GM18505 (cell line): ENCODE results near the gene NXN.
"Not testable (repeated sequence)": the region's sequence is repeated elsewhere in the genome, so short reads cannot be mapped to it uniquely, and the experiment has no call there.

Source experiments
- ATAC-seq: cut with Tn5 transposase; IDR thresholded peaks from one replicate; pipeline ENCODE4 v1.9.1; 2021; ENCODE audit not compliant: unreplicated experiment
- POLR2A ChIP-seq: IDR thresholded peaks from 4 replicates; pipeline ENCODE4 v1.6.1; 2011; ENCODE audit warnings: borderline replicate concordance; ENCODE audit not compliant: insufficient read depth, insufficient read length; ENCODE audit errors: extremely low read depth

NXN gene

DNA sequence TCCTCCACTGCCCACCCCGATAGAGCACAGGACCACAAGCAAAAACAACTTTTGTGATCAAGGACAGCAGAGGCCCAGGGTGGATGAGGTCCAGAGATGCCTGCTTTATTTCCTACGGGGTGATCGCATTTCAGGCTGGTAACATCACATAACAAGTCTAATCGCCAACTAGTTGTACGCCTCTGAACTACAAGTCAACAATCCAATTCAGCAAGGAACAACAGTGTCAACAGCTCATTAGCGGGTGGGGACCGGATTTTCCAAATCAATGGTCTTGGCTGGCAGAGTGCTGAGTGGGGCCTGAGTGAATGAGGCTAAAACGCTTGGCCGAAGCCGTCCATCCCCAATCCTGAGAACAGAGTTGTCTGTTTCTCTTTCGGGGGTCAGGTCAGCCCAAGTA, 180.3 kb downstream of the NXN start:
- no peak for TF ChIP-seq POLR2A
- ATAC-seq: no peak

DNA sequence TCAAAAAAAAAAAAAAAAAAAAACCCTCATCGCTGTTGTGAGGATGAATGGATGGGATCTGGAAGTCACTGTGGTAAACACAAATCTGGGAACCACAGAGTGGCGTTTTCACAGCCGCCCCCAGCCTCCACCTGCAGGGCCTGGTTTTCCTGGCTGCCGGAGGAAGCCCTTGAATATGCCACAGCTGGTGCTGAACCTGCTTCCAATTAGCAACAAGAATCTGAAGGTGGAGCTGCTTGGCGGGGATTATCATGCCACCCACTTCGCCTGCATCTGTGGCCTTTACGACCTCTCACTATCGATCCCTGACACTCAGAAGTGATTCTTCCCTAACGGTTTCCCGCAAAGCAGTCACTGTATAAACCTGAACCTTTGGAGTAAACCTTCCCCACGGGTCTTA, 181.3 kb downstream of the NXN start:
- no peak for ATAC-seq
- no peak for TF ChIP-seq POLR2A

DNA sequence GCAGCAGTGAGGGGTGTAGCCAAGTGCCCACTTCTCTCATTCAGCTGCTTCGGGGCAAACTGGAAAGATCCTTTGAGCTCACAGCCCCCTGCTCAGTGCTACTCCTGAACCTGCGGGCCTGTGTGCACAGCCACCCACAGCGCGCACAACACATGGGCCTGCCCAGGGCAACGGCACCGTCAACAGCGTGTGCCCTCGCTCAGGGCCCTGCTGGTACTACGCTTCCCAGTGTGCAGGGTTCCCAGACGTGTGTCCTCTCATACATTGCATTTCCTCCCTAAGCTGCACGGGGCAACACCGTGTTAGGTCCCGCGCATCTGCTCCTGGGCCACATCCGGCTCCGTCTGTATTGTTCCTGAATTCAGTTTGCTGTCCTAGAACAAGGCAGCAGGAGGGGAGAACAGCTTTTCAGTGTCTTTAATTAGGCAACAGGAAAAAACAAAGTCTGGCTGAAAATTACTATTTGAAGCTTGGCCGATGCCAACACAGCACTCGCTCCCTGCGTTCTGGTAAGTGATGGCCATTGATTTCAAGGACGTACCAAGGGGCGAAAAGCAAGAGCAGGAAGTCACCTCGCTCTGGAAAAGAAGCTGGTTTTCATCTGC, 182.2 kb downstream of the NXN start:
- no peak for ATAC-seq
- no peak for TF ChIP-seq POLR2A

DNA sequence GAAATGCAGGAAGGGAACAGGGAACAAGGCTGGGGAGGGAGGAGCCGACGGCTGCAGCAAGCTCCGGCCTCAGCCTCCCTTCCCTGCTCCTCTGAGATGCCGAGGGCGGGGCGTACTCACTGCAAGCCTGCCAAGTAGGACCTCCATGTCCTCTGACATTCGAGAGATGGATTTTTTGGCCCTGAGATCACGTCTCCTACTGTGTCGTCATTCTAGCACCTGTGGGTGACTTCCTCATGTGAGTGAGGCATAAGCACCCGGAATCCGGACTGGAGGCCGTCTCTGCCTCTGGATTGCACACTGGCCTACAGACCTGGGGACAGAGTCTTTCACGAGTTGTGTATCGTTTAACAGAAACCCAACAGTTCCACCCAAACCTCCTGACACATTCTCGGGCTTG, 183.0 kb downstream of the NXN start:
- no peak for ATAC-seq
- no peak for TF ChIP-seq POLR2A

DNA sequence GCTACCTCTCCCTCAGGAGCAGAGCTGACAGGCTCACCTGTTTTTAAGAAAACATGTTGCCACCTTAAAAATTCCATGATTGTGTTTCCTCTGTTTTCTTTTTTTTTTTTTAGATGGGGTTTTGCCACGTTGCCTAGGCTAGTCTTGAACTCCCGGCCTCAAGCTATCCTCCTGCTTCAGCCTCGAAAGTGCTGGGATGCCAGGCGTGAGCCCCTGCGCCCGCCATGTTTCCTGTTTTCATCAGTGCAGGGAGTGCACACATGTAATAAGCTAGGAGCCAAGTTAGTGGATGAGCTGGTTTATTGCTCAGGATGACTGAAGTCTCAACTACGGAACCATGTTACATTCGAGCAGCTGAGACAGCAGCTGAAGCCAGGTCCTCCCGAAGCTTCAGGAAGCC, 183.9 kb downstream of the NXN start:
- no peak for ATAC-seq
- TF ChIP-seq POLR2A: no peak

DNA sequence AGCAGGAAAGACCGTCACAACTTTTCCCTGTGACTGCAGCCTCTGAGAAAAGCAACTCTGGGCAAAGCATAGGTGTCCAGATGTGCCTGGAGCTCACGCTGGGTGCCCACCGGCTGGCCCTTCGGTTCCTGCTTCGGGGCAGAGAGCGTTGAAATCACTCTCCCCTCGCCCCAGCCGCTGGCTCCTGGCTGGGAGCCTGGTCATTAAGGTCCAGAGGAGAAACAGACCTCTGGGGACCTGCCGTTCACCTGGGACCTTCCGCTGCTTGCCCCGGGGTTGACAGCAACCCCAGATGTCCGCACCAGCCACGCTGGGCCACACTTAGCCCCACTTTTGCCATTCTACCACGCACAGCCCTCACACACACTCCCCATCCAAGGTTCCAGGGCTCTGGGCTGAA, 184.3 kb downstream of the NXN start:
- no peak for ATAC-seq
- no peak for TF ChIP-seq POLR2A

DNA sequence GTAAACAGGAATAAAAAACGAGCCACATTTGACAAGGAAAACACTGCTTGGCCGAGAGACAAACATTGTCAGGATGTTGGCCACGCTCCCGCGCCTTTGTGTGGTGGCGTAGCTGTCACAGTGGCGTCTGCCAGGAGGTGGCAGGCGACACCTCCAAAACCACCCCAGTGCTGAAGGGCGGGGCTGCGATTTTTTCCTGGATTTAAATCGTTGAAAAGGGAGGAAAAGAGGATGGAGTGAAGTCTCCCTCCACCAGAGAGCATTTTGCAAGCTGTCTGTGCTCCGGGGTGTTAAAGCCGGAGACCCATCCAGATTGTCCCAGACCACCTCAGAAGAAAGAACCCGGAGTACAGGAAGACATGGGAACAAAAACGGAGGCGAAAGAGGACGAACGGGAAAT, 184.7 kb downstream of the NXN start:
- ATAC-seq: no peak
- TF ChIP-seq POLR2A: no peak

DNA sequence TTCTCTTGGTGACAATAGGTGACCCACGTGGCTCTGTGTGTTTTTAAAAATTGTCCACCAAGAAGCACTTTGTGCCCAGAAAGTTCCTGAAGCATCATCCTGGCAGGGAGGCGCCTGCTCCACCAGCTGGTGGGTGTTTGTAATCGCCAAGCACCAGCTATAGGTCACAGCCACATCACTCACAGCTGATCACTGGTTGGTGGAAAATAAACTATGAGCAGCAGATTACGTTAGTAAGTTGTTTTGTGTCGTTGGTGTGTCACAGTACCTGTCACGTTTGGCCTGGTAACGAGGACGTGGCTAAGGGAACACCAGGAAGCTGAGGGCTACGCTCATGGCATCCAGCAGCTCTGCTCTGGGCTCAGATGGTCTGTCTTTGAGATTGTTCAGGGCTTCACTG, 187.3 kb downstream of the NXN start:
- no peak for ATAC-seq
- TF ChIP-seq POLR2A: no peak

DNA sequence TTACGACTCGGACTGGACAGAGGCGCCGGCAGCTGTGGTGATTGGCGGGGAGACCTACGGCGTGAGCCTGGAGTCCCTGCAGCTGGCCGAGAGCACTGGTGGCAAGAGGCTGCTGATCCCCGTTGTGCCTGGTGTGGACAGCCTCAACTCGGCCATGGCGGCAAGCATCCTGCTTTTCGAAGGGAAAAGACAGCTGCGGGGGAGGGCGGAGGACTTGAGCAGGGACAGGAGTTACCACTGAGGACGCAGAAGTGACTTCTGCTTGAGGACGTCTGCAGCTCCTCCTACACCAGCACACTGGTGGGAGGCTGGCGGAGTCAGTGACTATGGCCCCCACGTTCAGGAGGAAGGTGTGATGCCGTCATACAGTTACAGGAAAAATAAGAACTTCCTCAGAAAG, 187.7 kb downstream of the NXN start:
- no peak for ATAC-seq

DNA sequence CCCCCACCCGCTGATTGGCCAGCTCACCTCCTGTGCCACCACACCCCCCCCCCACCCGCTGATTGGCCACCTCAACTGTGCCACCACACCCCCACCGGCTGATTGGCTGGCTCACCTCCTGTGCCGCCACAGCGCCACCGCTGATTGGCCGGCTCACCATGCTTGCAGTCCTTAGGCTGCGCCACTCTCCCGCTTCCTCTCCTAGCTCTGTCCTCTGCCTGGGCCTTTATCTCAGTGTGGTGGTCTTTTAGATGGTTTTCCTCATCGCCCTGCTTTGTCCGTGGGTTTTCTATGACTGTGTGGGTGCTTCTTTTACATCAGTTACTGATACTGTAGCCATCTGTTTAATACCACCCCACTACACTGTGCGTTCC, 188.7 kb downstream of the NXN start:
- not testable (repeated sequence) for ATAC-seq

More for the DNA sequence above, 187.7 kb downstream of the NXN start:
- TF ChIP-seq POLR2A: no peak

DNA sequence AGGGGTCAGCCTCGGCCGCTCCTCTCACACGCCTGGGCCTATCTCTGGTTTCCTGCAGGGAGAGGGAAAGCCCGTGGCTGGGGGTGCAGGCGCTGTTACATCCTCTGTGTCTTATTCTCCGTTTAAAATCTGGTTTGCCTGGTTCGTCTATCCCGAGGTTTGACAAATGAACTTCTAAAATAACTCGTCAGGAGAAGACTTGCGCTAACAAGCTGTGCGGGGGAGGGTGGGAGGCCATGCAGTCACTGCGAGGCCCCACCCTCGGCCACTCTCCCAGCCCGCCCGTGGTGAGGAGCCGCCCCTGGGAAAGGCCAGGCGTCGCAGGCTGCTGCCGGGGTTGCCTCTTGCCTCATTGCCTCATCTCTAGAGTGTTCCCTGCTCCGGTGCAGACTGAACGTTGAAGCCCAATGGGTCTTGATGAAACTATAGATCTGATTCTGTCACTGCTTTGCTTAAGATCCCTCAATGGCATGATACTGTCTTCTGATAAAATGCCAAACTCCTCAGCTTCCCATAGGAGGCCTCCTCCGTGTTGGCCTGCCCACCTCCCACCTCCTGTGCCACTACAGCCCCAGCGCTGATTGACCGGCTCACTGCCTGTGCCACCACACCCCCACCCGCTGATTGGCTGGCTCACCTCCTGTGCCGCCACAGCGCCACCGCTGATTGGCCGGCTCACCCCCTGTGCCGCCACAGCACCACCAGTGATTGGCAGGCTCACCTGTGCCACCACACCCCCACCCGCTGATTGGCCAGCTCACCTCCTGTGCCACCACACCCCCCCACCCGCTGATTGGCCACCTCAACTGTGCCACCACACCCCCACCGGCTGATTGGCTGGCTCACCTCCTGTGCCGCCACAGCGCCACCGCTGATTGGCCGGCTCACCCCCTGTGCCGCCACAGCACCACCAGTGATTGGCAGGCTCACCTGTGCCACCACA, 189.4 kb downstream of the NXN start:
- ATAC-seq: not testable (repeated sequence)

DNA sequence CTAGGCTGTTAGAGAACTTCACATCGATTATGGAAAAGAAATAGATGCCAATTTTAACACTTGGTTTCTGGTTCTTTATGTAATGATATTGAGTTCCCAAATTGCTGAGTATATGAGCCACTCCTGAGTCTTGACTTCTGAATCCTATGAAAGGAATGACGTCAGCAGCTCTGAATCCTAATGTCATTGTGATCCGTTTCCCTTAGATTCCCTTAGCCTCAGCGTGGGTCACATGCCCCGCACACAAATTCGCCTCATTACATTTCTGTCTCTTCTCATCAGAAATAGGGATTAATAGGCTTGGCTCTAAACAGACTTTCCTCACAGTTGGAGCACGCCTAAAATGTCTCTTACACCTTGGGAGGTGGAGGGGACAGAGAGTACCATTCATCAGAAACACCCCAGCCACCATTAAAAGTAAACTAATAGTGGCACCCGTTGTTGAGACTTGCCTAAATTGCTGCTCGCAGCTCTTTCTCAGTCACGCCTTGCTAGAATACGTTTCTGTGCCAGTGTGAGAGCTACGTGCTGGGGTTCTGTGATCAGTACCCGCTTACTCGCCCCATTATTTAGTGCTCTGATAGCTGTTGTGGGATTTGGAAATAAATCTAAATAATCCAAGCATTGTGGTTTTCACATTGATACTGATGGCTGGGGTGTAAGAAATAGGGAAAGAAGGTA, 190.3 kb downstream of the NXN start:
- no peak for TF ChIP-seq POLR2A
- ATAC-seq: no peak

DNA sequence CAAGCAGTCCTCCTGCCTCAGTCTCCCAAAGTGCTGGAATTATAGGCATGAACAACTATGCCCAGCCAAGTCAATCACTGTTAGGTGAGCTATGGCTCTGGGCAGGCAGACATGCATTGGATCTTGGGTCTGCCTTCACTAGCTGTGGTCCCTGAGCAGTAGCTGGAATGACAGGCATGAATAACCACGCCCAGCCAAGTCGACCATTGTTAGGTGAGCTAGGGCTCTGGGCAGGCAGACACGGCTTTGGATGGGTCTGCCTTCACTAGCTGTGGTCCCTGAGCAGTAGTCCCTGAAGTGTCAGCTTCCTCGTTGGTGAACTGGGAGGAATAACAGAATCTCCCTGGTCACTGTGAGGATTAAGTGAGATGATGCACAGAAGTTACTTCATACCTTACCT, 191.0 kb downstream of the NXN start:
- TF ChIP-seq POLR2A: no peak
- no peak for ATAC-seq

DNA sequence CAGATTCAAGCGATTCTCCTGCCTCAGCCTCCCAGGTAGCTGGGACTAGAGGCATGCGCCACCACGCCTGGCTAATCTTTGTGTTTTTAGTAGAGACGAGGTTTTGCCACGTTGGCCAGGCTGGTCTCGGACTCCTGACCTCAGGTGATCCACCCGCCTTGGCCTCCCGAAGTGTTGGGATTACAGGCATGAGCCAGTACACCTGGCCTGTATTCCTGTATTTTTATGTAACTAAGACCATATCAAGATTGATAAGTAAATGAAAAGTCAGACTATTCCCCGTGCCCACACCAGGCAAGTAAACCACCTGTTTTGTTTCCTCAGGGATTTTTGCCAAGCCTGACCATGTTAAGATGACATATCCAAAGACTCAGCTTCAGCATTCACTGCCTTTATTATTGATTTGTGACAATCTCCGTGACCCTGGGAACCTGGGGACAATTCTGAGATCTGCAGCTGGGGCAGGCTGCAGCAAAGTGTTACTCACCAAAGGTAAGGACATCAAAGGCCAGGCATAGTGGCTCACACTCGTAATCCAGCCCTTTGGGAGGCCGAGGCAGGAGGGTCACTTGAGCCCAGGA, 191.8 kb downstream of the NXN start:
- no peak for TF ChIP-seq POLR2A
- no peak for ATAC-seq

DNA sequence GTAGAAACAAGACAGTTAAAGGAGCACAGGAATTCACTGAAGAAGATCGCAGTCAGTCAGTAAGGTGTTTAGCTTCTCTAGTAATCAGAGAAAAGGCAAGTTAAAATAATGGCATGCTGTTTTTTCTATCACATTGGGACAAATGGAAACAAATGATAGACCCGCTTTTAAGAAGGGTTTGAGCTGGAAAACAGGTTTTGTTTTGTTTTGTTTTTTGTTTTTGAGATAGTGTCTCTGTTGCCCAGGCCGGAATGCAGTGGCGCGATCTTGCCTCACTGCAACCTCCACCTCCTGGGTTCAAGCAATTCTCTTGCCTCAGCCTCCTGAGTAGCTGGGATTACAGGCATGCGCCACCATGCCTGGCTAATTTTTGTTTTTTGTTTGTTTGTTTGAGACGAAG, 193.7 kb downstream of the NXN start:
- not testable (repeated sequence) for ATAC-seq
